Medulla oblongata (tissue), 1 donor: Measurements from ENCODE around the gene ERC2.

Source experiments
- DNase-seq: peaks from one replicate; pipeline ENCODE4 v3.0.0-alpha.2; 2015; ENCODE audit errors: extremely low spot score

Gene ERC2

GRCh38 chr3:55647063-55647462 lies 821.2 kb downstream of the ERC2 start:
- no peak for DNase-seq

- no peak for DNase-seq
Observed at GRCh38 chr3:55646121-55646520, 822.1 kb downstream of the ERC2 start.

- no peak for DNase-seq
Observed at GRCh38 chr3:55645422-55645821, 822.8 kb downstream of the ERC2 start.

GRCh38 chr3:55643283-55643682 lies 825.0 kb downstream of the ERC2 start:
- DNase-seq: no peak

DNA sequence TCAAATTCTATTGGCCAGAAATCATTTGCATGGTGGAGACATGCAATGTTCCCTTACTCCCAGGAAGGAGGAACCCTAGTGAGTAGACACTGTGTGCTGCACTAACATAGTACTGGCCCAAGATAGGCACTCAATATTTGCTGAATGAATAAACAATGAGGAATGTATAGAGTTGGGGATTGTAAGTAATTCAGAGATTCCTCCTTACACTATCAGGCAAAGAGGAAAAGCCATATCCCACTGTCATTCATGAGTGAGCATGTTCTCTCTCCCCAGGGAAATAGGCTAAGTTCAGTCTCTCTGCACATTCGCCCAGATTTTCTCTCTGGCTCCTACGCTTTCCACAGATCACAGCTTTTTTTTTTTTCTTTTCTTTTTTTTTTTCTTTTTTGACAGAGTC lies 826.3 kb downstream of the ERC2 start:
- DNase-seq: no peak

GRCh38 chr3:55639896-55640765 lies 828.1 kb downstream of the ERC2 start:
- no peak for DNase-seq

- no peak for DNase-seq
Observed at GRCh38 chr3:55639143-55639542, 829.1 kb downstream of the ERC2 start.

GRCh38 chr3:55637906-55638638 lies 830.2 kb downstream of the ERC2 start:
- no peak for DNase-seq

DNA sequence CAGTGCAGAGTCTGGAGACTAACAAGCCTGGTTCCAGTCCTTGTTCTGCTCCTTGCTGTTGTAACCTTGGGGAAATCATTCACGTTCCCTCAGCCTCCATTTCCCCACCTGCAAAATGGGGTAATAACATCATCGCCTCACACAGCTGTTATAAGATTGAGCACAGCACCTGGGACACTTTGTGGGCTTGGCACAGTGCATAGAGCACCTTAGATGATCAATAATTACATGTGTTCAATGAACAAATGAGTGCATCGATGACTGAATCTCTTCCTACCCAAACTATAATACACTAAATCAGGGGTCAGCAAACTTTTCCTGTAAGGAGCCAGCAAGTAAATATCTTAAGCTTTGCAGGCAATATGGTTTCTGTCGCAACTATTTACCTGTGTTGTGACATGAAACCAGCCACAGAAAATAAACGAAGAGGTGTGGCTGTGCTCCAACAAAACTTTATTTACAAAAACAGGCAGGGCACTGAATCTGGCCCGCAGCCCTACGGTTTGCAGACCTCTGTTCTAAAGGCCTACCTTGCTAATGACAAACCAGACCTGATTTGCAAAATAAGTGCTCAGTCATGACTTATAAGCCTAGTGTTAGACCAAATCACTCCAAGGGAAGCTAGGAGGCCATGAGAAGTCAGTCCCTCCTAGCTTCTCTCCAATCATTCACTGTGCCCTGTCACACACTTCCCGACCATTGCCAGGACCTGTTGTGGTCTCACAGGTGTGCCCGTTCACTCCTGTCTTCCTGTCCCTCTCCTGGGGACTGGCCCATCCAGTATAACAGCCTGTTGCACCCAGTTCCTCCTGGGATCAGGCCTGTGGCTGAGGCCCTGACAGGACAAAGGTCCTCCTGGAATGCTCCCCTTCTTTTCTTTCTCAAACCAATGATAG lies 831.7 kb downstream of the ERC2 start:
- DNase-seq: no peak

- DNase-seq: no peak
Observed at GRCh38 chr3:55634345-55634744, 833.9 kb downstream of the ERC2 start.

- no peak for DNase-seq
Observed at GRCh38 chr3:55633333-55633732, 834.9 kb downstream of the ERC2 start.

- DNase-seq: no peak
Observed at GRCh38 chr3:55631766-55632331, 836.4 kb downstream of the ERC2 start.

- no peak for DNase-seq
Observed at GRCh38 chr3:55630921-55631299, 837.4 kb downstream of the ERC2 start.

GRCh38 chr3:55630280-55630920 lies 837.9 kb downstream of the ERC2 start:
- DNase-seq: no peak

GRCh38 chr3:55629432-55629831 lies 838.8 kb downstream of the ERC2 start:
- peak; percentile 25 for DNase-seq

GRCh38 chr3:55626279-55626665 lies 842.0 kb downstream of the ERC2 start:
- DNase-seq: no peak

GRCh38 chr3:55624238-55624637 lies 844.0 kb downstream of the ERC2 start:
- DNase-seq: peak; percentile 75

GRCh38 chr3:55623786-55624185 lies 844.5 kb downstream of the ERC2 start:
- no peak for DNase-seq

- DNase-seq: no peak
Observed at GRCh38 chr3:55622733-55623132, 845.5 kb downstream of the ERC2 start.

DNA sequence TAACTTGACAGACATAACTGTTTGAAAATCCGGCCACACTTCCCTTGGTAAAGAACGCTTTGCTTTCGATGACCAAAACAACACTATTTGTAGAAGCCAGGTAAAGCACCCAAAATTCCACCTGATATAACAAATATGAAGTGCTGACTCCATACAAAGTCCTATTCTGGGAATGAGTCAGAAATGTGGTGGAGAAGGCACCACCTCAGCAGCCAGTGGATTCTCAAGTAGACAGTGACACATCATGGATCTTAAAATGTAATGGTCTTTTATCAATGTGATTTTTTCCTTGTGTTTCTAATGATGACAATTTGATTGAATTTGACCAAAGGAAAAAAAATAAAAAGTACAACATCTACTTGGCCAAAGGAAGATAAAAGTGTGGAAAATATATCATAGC lies 846.2 kb downstream of the ERC2 start:
- no peak for DNase-seq

- no peak for DNase-seq
Observed at GRCh38 chr3:55621648-55622047, 846.6 kb downstream of the ERC2 start.
